PC-9 (cell line): ENCODE data around the gene FBXO9. TPM values are rescaled to one million over a fixed set of nuclear protein-coding genes. Genes with fewer than 3 reads are reported as not detected.

Experiments used
- BruUV-seq: library from RNA; stranded (reverse); fragments of 400-500 nt; replicated peaks from 2 replicates; lab custom pipeline; 2021; lab: Mats Ljungman, UMichigan
- CTCF ChIA-PET: fragments of 300-600 bp; sonication (Branson Sonifier 250); formaldehyde crosslinking; loops from one replicate; lab custom pipeline; 2022; ENCODE audit warnings: antibody characterized with exemption; lab: Charles Lee
- POLR2A ChIA-PET: fragments of 300-600 bp; sonication (Branson Sonifier 250); formaldehyde crosslinking; loops from one replicate; lab custom pipeline; 2022; ENCODE audit warnings: antibody characterized with exemption; ENCODE audit not compliant: unreplicated experiment; lab: Charles Lee
- DNase-seq, 2 experiments: peaks; one replicate each; pipeline versions ENCODE4 v3.0.0 to v3.0.0-alpha.2; 2015 to 2022; ENCODE audit warnings: mixed read lengths in 1 of 2
- H2AFZ ChIP-seq: fragments of 200-600 bp; sonication (generic); 2 replicates; pipeline ENCODE4 v1.8.1; 2017; ENCODE audit warnings: antibody characterized with exemption
- H3F3A ChIP-seq: fragments of 200-600 bp; sonication (generic); 2 replicates; pipeline ENCODE4 v1.8.1; 2017; ENCODE audit warnings: antibody characterized with exemption, mild to moderate bottlenecking, low read depth; ENCODE audit not compliant: insufficient read depth
- H3K27ac ChIP-seq: fragments of 200-600 bp; sonication (generic); 2 replicates; pipeline ENCODE4 v1.6.1; 2016; ENCODE audit warnings: mixed run types
- H3K27me3 ChIP-seq: fragments of 200-600 bp; sonication (generic); 2 replicates; pipeline ENCODE4 v1.6.1; 2016; ENCODE audit warnings: low read depth, mixed run types; ENCODE audit not compliant: insufficient read depth
- H3K36me3 ChIP-seq: fragments of 200-600 bp; sonication (generic); 2 replicates; pipeline ENCODE4 v1.6.1; 2016; ENCODE audit warnings: low read depth, mixed run types
- H3K4me1 ChIP-seq: fragments of 200-600 bp; sonication (generic); replicated peaks from 2 replicates; pipeline ENCODE4 v1.6.1; 2016; ENCODE audit warnings: mixed run types; ENCODE audit not compliant: insufficient read depth
- H3K4me2 ChIP-seq: fragments of 200-600 bp; sonication (generic); 2 replicates; pipeline ENCODE4 v1.6.1; 2017; ENCODE audit warnings: mixed run types
- H3K4me3 ChIP-seq: fragments of 200-600 bp; sonication (generic); 2 replicates; pipeline ENCODE4 v1.6.1; 2016; ENCODE audit warnings: mixed run types
- H3K79me2 ChIP-seq: fragments of 200-600 bp; sonication (generic); 2 replicates; pipeline ENCODE4 v1.6.1; 2017; ENCODE audit warnings: low read depth, mixed run types
- H3K9me2 ChIP-seq: fragments of 200-600 bp; sonication (generic); 2 replicates; pipeline ENCODE4 v1.8.1; 2017; ENCODE audit warnings: mild to moderate bottlenecking; ENCODE audit not compliant: insufficient read depth
- H3K9me3 ChIP-seq: fragments of 200-600 bp; sonication (generic); 2 replicates; pipeline ENCODE4 v1.8.1; 2016; ENCODE audit warnings: low read depth; ENCODE audit not compliant: insufficient read depth
- H4K20me1 ChIP-seq: fragments of 200-600 bp; sonication (generic); 2 replicates; pipeline ENCODE4 v1.8.1; 2017; ENCODE audit not compliant: insufficient read depth
- CTCF ChIP-seq: fragments of 200-600 bp; sonication (generic); conservative IDR thresholded peaks from 2 replicates; pipeline ENCODE4 v1.6.1; 2017; ENCODE audit warnings: mixed run types, antibody characterized with exemption, mild to moderate bottlenecking, moderate library complexity
- EZH2 ChIP-seq: fragments of 200-600 bp; sonication (generic); IDR thresholded peaks from 2 replicates; pipeline ENCODE4 v1.8.0; 2017; ENCODE audit warnings: antibody characterized with exemption, low read depth
- intact Hi-C: fragments of 100-400 bp; cut with micrococcal nuclease; formaldehyde crosslinking; loops from one replicate; pipeline ENCODE4 v1.10.0; 2022; ENCODE audit not compliant: unreplicated experiment
- total RNA-seq: library from RNA; stranded (reverse); gene quantifications from 2 replicates; pipeline ENCODE4 v1.2.3, GENCODE V29; 2021

Gene FBXO9
- total RNA-seq, 1 experiment from 2014 or later: 56.5 TPM

GRCh38 chr6:53136000-53136609 is 70.9 kb downstream of the FBXO9 start:
- Histone ChIP-seq H3K4me2 (no peak overlapping the region), H3K9me2 (no peaks in the 10 kb centered on the region), H3K9me3 (no peaks in the 10 kb centered on the region), H3K4me3 (no peak overlapping the region), H3K36me3 (no peaks in the 10 kb centered on the region), H3K4me1 (no peaks in the 10 kb centered on the region), H4K20me1 (no peaks in the 10 kb centered on the region), H3K79me2 (no peaks in the 10 kb centered on the region), H3K27me3 (no peaks in the 10 kb centered on the region), H3K27ac (no peak overlapping the region), H3F3A (no peaks in the 10 kb centered on the region), H2AFZ (no peak overlapping the region)
- no peak for TF ChIP-seq EZH2
- intact Hi-C loops: no loop called here
- no peak for DNase-seq
- POLR2A ChIA-PET: no interaction called here
- no TSS peak for BruUV-seq
- CTCF ChIA-PET: no interaction called here

GRCh38 chr6:53139841-53140413 is 74.7 kb downstream of the FBXO9 start:
- Histone ChIP-seq H3K79me2 (no peaks in the 10 kb centered on the region), H3K4me3 (no peak overlapping the region), H3K36me3 (no peaks in the 10 kb centered on the region), H3K4me1 (no peaks in the 10 kb centered on the region), H3F3A (no peaks in the 10 kb centered on the region), H3K4me2 (no peak overlapping the region), H3K9me3 (no peaks in the 10 kb centered on the region), H3K27ac (no peak overlapping the region), H2AFZ (no peak overlapping the region), H3K27me3 (no peaks in the 10 kb centered on the region), H3K9me2 (no peaks in the 10 kb centered on the region), H4K20me1 (no peaks in the 10 kb centered on the region)
- ChIA-PET CTCF (no interaction called here), POLR2A (no interaction called here)
- no TSS peak for BruUV-seq
- intact Hi-C loops: no loop called here
- TF ChIP-seq CTCF: no peak
- TF ChIP-seq EZH2: no peak
- DNase-seq: no peak

- ChIA-PET CTCF (no interaction called here), POLR2A (no interaction called here)
- Histone ChIP-seq H3K4me1 (no peaks in the 10 kb centered on the region), H3K9me2 (no peaks in the 10 kb centered on the region), H3K4me2 (no peak overlapping the region), H2AFZ (no peak overlapping the region), H3F3A (no peaks in the 10 kb centered on the region), H3K79me2 (no peaks in the 10 kb centered on the region), H3K4me3 (no peak overlapping the region), H3K27ac (no peak overlapping the region), H4K20me1 (no peaks in the 10 kb centered on the region), H3K36me3 (no peaks in the 10 kb centered on the region), H3K9me3 (no peaks in the 10 kb centered on the region), H3K27me3 (no peaks in the 10 kb centered on the region)
- intact Hi-C loops: no loop called here
- no TSS peak for BruUV-seq
- no peak for DNase-seq
- TF ChIP-seq CTCF (no peak), EZH2 (no peak)
Observed at GRCh38 chr6:53142810-53143209, 77.6 kb downstream of the FBXO9 start.

- H4K20me1 ChIP-seq: no peaks in the 10 kb centered on the region
- H3K27ac ChIP-seq: no peak overlapping the region
- no peaks in the 10 kb centered on the region for H3K27me3 ChIP-seq
- ChIA-PET CTCF (no interaction called here), POLR2A (no interaction called here)
- no peaks in the 10 kb centered on the region for H3K4me1 ChIP-seq
- H3K9me3 ChIP-seq: no peaks in the 10 kb centered on the region
- no peaks in the 10 kb centered on the region for H3F3A ChIP-seq
- no peak overlapping the region for H3K4me2 ChIP-seq
- H2AFZ ChIP-seq: no peak overlapping the region
- no peak for DNase-seq
- H3K36me3 ChIP-seq: no peaks in the 10 kb centered on the region
- no peaks in the 10 kb centered on the region for H3K79me2 ChIP-seq
- H3K4me3 ChIP-seq: no peak overlapping the region
- no peaks in the 10 kb centered on the region for H3K9me2 ChIP-seq
- no peak for TF ChIP-seq CTCF
- BruUV-seq: no TSS peak
- intact Hi-C loops: no loop called here
Observed at GRCh38 chr6:53143710-53144109, 78.5 kb downstream of the FBXO9 start.
